OCI-LY7 (cell line): Measurements from ENCODE around the gene SLC17A7. TPM values are rescaled to one million over a fixed set of nuclear protein-coding genes. Genes with fewer than 3 reads are reported as not detected.

Source experiments
- BruUV-seq: library from RNA; stranded (reverse); fragments of 400-500 nt; replicated peaks from 2 replicates; lab custom pipeline; 2021; lab: Mats Ljungman, UMichigan
- CTCF ChIA-PET: fragments of 300-600 bp; sonication (Branson Sonifier 250); formaldehyde crosslinking; loops from one replicate; lab custom pipeline; 2022; ENCODE audit warnings: antibody characterized with exemption; ENCODE audit not compliant: unreplicated experiment; lab: Charles Lee
- POLR2A ChIA-PET: fragments of 300-600 bp; sonication (Branson Sonifier 250); formaldehyde crosslinking; loops from one replicate; lab custom pipeline; 2022; ENCODE audit warnings: antibody characterized with exemption; lab: Charles Lee
- DNase-seq: peaks from one replicate; pipeline ENCODE4 v3.0.0-alpha.2; 2015; ENCODE audit warnings: low spot score
- H2AFZ ChIP-seq: fragments of 200-600 bp; sonication (generic), shearing (Covaris generic); 2 replicates; pipeline ENCODE4 v1.6.1; 2014; ENCODE audit warnings: mild to moderate bottlenecking, antibody characterized with exemption, low read length, moderate library complexity
- H3K27ac ChIP-seq: fragments of 200-600 bp; sonication (generic); 2 replicates; pipeline ENCODE4 v1.5.1; 2014; ENCODE audit warnings: mixed run types, low read depth, mild to moderate bottlenecking, moderate library complexity, low read length, inconsistent platforms; ENCODE audit not compliant: poor library complexity, severe bottlenecking
- H3K36me3 ChIP-seq: fragments of 200-600 bp; sonication (generic); 2 replicates; pipeline ENCODE4 v1.6.1; 2014; ENCODE audit warnings: mild to moderate bottlenecking, antibody characterized with exemption, low read length, moderate library complexity, mixed read lengths; ENCODE audit not compliant: insufficient read depth
- H3K4me1 ChIP-seq: fragments of 200-600 bp; sonication (generic); 2 replicates; pipeline ENCODE4 v1.5.1; 2014; ENCODE audit warnings: mild to moderate bottlenecking, low read length; ENCODE audit not compliant: insufficient read depth, poor library complexity, severe bottlenecking
- H3K4me2 ChIP-seq: fragments of 200-600 bp; sonication (generic); 2 replicates; pipeline ENCODE4 v1.6.1; 2014; ENCODE audit warnings: mild to moderate bottlenecking, low read length
- H3K4me3 ChIP-seq: fragments of 200-600 bp; sonication (generic); 2 replicates; pipeline ENCODE4 v1.5.1; 2014; ENCODE audit warnings: mild to moderate bottlenecking, low read depth, low read length; ENCODE audit not compliant: poor library complexity, severe bottlenecking
- H3K79me2 ChIP-seq: fragments of 200-600 bp; sonication (generic); 2 replicates; pipeline ENCODE4 v1.6.1; 2016; ENCODE audit warnings: low read depth, mild to moderate bottlenecking, low read length, moderate library complexity, mixed read lengths; ENCODE audit not compliant: insufficient read depth
- H3K9me2 ChIP-seq: fragments of 200-600 bp; sonication (generic); 2 replicates; pipeline ENCODE4 v1.6.1; 2016; ENCODE audit warnings: mild to moderate bottlenecking, low read length, mixed read lengths; ENCODE audit not compliant: insufficient read depth
- H3K9me3 ChIP-seq: fragments of 200-600 bp; sonication (generic); 2 replicates; pipeline ENCODE4 v1.6.1; 2014; ENCODE audit warnings: mild to moderate bottlenecking, mixed run types, low read length, mixed read lengths
- H4K20me1 ChIP-seq: fragments of 200-600 bp; sonication (generic); 2 replicates; pipeline ENCODE4 v1.6.1; 2014; ENCODE audit warnings: mild to moderate bottlenecking, antibody characterized with exemption, low read length, moderate library complexity, mixed read lengths; ENCODE audit not compliant: insufficient read depth
- CTCF ChIP-seq: fragments of 200-600 bp; sonication (generic); conservative IDR thresholded peaks from 2 replicates; pipeline ENCODE4 v1.5.1; 2014; ENCODE audit warnings: mild to moderate bottlenecking, antibody characterized with exemption, low read length, moderate library complexity, mixed read lengths
- EZH2phosphoT487 ChIP-seq: fragments of 200-600 bp; sonication (generic); IDR thresholded peaks from 2 replicates; pipeline ENCODE4 v1.6.1; 2018; ENCODE audit warnings: low read depth, borderline replicate concordance, mild to moderate bottlenecking, mixed run types, antibody characterized with exemption, low read length, moderate library complexity, mixed read lengths
- intact Hi-C: fragments of 100-400 bp; cut with micrococcal nuclease; formaldehyde crosslinking; loops from one replicate; pipeline ENCODE4 v1.10.0; 2022; ENCODE audit not compliant: unreplicated experiment
- small RNA-seq: library from RNA; depleted of rRNA; stranded (forward); fragments of <200 nt; gene quantifications from one replicate; pipeline ENCODE3, GENCODE V24; 2014
- total RNA-seq, 2 experiments: library from RNA; depleted of rRNA in 1 of 2; stranded (reverse); fragments of >200 nt in 1 of 2; shearing (Covaris generic) in 1 of 2; gene quantifications; 2 replicates each; pipeline ENCODE4 v1.2.3, GENCODE V29; 2014 to 2022

SLC17A7 gene
- total RNA-seq, 2 experiments from 2014 or later = 1.3 TPM

GRCh38 chr19:49380391-49380790 is 60.9 kb downstream of the SLC17A7 start:
- intact Hi-C loops = no loop called here
- ChIA-PET POLR2A (interaction anchor here (0.5 to 1.1 kb wide), 2 partner anchors 10 to 24 kb away, joined by 3 to 4 read pairs; no protein-coding TSS in a partner anchor), CTCF (no interaction called here)
- no peaks in the 10 kb centered on the region; the same call in 1 of the 2 replicates for H3K36me3 ChIP-seq
- peaks cover 16% of the 10 kb centered on the region for H3K4me1 ChIP-seq
- no peaks in the 10 kb centered on the region for H3K79me2 ChIP-seq
- H3K27ac ChIP-seq = no peak overlapping the region
- no TSS peak for BruUV-seq
- H4K20me1 ChIP-seq = no peaks in the 10 kb centered on the region
- no peak overlapping the region for H3K4me3 ChIP-seq
- H3K9me2 ChIP-seq = no peaks in the 10 kb centered on the region
- H2AFZ ChIP-seq = no peak overlapping the region
- no peak for DNase-seq
- H3K9me3 ChIP-seq = peaks cover 16% of the 10 kb centered on the region; the same call in 1 of the 2 replicates
- TF ChIP-seq EZH2phosphoT487 (no peak), CTCF (no peak)
- H3K4me2 ChIP-seq = no peak overlapping the region

Small RNAs within 50 kb of the gene (small RNA-seq; reads per million reads assigned to genes)
- gene SNORD32A (not detected), gene SNORD33 (not detected), gene SNORD34 (not detected), gene SNORD35A (not detected)

Other genes with a start within 250 kb of the SLC17A7 start
- 2.5 and 2.8 TPM in 2 replicates for gene SLC6A16, start 116.3 kb downstream of the SLC17A7 start, total RNA-seq (2014; rRNA removed; shearing (Covaris generic))
- gene SLC6A16, start 116.3 kb downstream of the SLC17A7 start, total RNA-seq (2022) = 15.8 and 21.7 TPM in 2 replicates
- gene CD37, start 106.1 kb downstream of the SLC17A7 start, total RNA-seq (2014; rRNA removed; shearing (Covaris generic)) = 170 and 219 TPM in 2 replicates
- gene CD37, start 106.1 kb downstream of the SLC17A7 start, total RNA-seq (2022) = 279 and 352 TPM in 2 replicates
- gene TEAD2, start 79.1 kb downstream of the SLC17A7 start, total RNA-seq (2014; rRNA removed; shearing (Covaris generic)) = 5.3 and 7.4 TPM in 2 replicates
- 4.9 and 7.6 TPM in 2 replicates for gene TEAD2, start 79.1 kb downstream of the SLC17A7 start, total RNA-seq (2022)
- 0.15 and 0.63 TPM in 2 replicates for gene DKKL1, start 77.7 kb downstream of the SLC17A7 start, total RNA-seq (2014; rRNA removed; shearing (Covaris generic))
- gene DKKL1, start 77.7 kb downstream of the SLC17A7 start, total RNA-seq (2022) = 0.61 and 0.79 TPM in 2 replicates
- gene KASH5, start 53.3 kb downstream of the SLC17A7 start, total RNA-seq (2014; rRNA removed; shearing (Covaris generic)) = 12.0 and 15.9 TPM in 2 replicates
- gene KASH5, start 53.3 kb downstream of the SLC17A7 start, total RNA-seq (2022) = 16.3 and 19.4 TPM in 2 replicates
- gene PTH2, start 18.1 kb downstream of the SLC17A7 start, total RNA-seq (2014; rRNA removed; shearing (Covaris generic)) = 0.66 TPM in 1 of 2 replicates, not detected in the other
- gene PTH2, start 18.1 kb downstream of the SLC17A7 start, total RNA-seq (2022) = 1.7 TPM in 1 of 2 replicates, not detected in the other
- gene GFY, start 16.1 kb downstream of the SLC17A7 start, total RNA-seq (2014; rRNA removed; shearing (Covaris generic)) = not detected in 2 replicates
- not detected in 2 replicates for gene GFY, start 16.1 kb downstream of the SLC17A7 start, total RNA-seq (2022)
- 114 and 117 TPM in 2 replicates for gene PIH1D1, start 10.3 kb upstream of the SLC17A7 start, total RNA-seq (2014; rRNA removed; shearing (Covaris generic))
- 93.2 and 95.5 TPM in 2 replicates for gene PIH1D1, start 10.3 kb upstream of the SLC17A7 start, total RNA-seq (2022)
- 39.5 and 55.4 TPM in 2 replicates for gene ALDH16A1, start 11.7 kb upstream of the SLC17A7 start, total RNA-seq (2014; rRNA removed; shearing (Covaris generic))
- 26.0 and 30.6 TPM in 2 replicates for gene ALDH16A1, start 11.7 kb upstream of the SLC17A7 start, total RNA-seq (2022)
- 8.2 and 10.1 TPM in 2 replicates for gene FLT3LG, start 32.7 kb upstream of the SLC17A7 start, total RNA-seq (2014; rRNA removed; shearing (Covaris generic))
- gene FLT3LG, start 32.7 kb upstream of the SLC17A7 start, total RNA-seq (2022) = 8.4 and 11.7 TPM in 2 replicates
- 6,720 and 8,461 TPM in 2 replicates for gene RPL13A, start 46.1 kb upstream of the SLC17A7 start, total RNA-seq (2014; rRNA removed; shearing (Covaris generic))
- 2,999 and 3,606 TPM in 2 replicates for gene RPL13A, start 46.1 kb upstream of the SLC17A7 start, total RNA-seq (2022)
- gene RPS11, start 54.9 kb upstream of the SLC17A7 start, total RNA-seq (2014; rRNA removed; shearing (Covaris generic)) = 6,180 and 6,539 TPM in 2 replicates
- 2,366 and 2,673 TPM in 2 replicates for gene RPS11, start 54.9 kb upstream of the SLC17A7 start, total RNA-seq (2022)
- gene FCGRT, start 71.1 kb upstream of the SLC17A7 start, total RNA-seq (2014; rRNA removed; shearing (Covaris generic)) = 19.4 and 20.9 TPM in 2 replicates
- 10.7 and 11.6 TPM in 2 replicates for gene FCGRT, start 71.1 kb upstream of the SLC17A7 start, total RNA-seq (2022)
- 0.77 and 1.4 TPM in 2 replicates for gene RCN3, start 86.5 kb upstream of the SLC17A7 start, total RNA-seq (2014; rRNA removed; shearing (Covaris generic))
- gene RCN3, start 86.5 kb upstream of the SLC17A7 start, total RNA-seq (2022) = 1.3 and 2.1 TPM in 2 replicates
- 74.7 and 84.0 TPM in 2 replicates for gene NOSIP, start 139.0 kb upstream of the SLC17A7 start, total RNA-seq (2014; rRNA removed; shearing (Covaris generic))
- 35.1 and 42.7 TPM in 2 replicates for gene NOSIP, start 139.0 kb upstream of the SLC17A7 start, total RNA-seq (2022)
- 2.7 and 4.7 TPM in 2 replicates for gene PRRG2, start 139.8 kb upstream of the SLC17A7 start, total RNA-seq (2014; rRNA removed; shearing (Covaris generic))
- 2.4 TPM in 2 replicates for gene PRRG2, start 139.8 kb upstream of the SLC17A7 start, total RNA-seq (2022)
- 5.1 and 6.5 TPM in 2 replicates for gene PRR12, start 149.7 kb upstream of the SLC17A7 start, total RNA-seq (2014; rRNA removed; shearing (Covaris generic))
- 32.8 and 40.0 TPM in 2 replicates for gene PRR12, start 149.7 kb upstream of the SLC17A7 start, total RNA-seq (2022)
- gene RRAS, start 198.6 kb upstream of the SLC17A7 start, total RNA-seq (2014; rRNA removed; shearing (Covaris generic)) = 3.4 and 4.7 TPM in 2 replicates
- gene RRAS, start 198.6 kb upstream of the SLC17A7 start, total RNA-seq (2022) = 5.4 and 5.5 TPM in 2 replicates
- gene SCAF1, start 200.7 kb upstream of the SLC17A7 start, total RNA-seq (2014; rRNA removed; shearing (Covaris generic)) = 12.4 and 15.0 TPM in 2 replicates
- gene SCAF1, start 200.7 kb upstream of the SLC17A7 start, total RNA-seq (2022) = 43.4 and 44.0 TPM in 2 replicates
- 116 and 117 TPM in 2 replicates for gene IRF3, start 224.3 kb upstream of the SLC17A7 start, total RNA-seq (2014; rRNA removed; shearing (Covaris generic))
- 96.6 and 98.5 TPM in 2 replicates for gene IRF3, start 224.3 kb upstream of the SLC17A7 start, total RNA-seq (2022)
- gene BCL2L12, start 224.4 kb upstream of the SLC17A7 start, total RNA-seq (2014; rRNA removed; shearing (Covaris generic)) = 38.9 and 41.3 TPM in 2 replicates
- 65.4 and 75.5 TPM in 2 replicates for gene BCL2L12, start 224.4 kb upstream of the SLC17A7 start, total RNA-seq (2022)
- 403 and 412 TPM in 2 replicates for gene PRMT1, start 235.7 kb upstream of the SLC17A7 start, total RNA-seq (2014; rRNA removed; shearing (Covaris generic))
- gene PRMT1, start 235.7 kb upstream of the SLC17A7 start, total RNA-seq (2022) = 266 and 285 TPM in 2 replicates
- gene ADM5, start 248.1 kb upstream of the SLC17A7 start, total RNA-seq (2014; rRNA removed; shearing (Covaris generic)) = 11.8 and 16.5 TPM in 2 replicates
- gene ADM5, start 248.1 kb upstream of the SLC17A7 start, total RNA-seq (2022) = 15.3 and 17.9 TPM in 2 replicates
- gene CPT1C, start 249.6 kb upstream of the SLC17A7 start, total RNA-seq (2014; rRNA removed; shearing (Covaris generic)) = 0.23 and 0.95 TPM in 2 replicates
- 0.86 and 2.6 TPM in 2 replicates for gene CPT1C, start 249.6 kb upstream of the SLC17A7 start, total RNA-seq (2022)